H1 (cell line): ENCODE measurements around the gene FGF1. TPM values are rescaled to one million over a fixed set of nuclear protein-coding genes. Genes with fewer than 3 reads are reported as not detected.

Source experiments
- CTCF ChIA-PET: fragments of 300-600 bp; sonication (Branson Sonifier 250); formaldehyde crosslinking; loops from one replicate; lab custom pipeline; 2021; ENCODE audit not compliant: partially characterized antibody; lab: Charles Lee
- POLR2A ChIA-PET: fragments of 300-600 bp; sonication (Branson Sonifier 250); formaldehyde crosslinking; loops from one replicate; lab custom pipeline; 2021; ENCODE audit warnings: inconsistent platforms; ENCODE audit not compliant: partially characterized antibody; lab: Charles Lee
- DNase-seq, 2 experiments: peaks; one replicate each; pipeline versions ENCODE4 v3.0.0 to v3.0.0-alpha.2; 2010 to 2022; ENCODE audit warnings: low spot score in 2 of 2, low read depth in 1 of 2, mixed read lengths in 1 of 2
- FAIRE-seq: peaks from 2 replicates; lab custom pipeline; 2011; peaks lifted over from hg19 to GRCh38; lab: Jason Lieb, UNC
- H2AFZ ChIP-seq: 2 replicates; pipeline ENCODE4 v1.8.1; 2012; ENCODE audit warnings: low read length, inconsistent platforms
- H2AK5ac ChIP-seq: 2 replicates; pipeline ENCODE4 v1.6.1; 2013; ENCODE audit warnings: low read depth, low read length
- H2BK120ac ChIP-seq: replicated peaks from 2 replicates; pipeline ENCODE3; 2013; ENCODE audit warnings: low read depth, low read length, inconsistent platforms
- H2BK12ac ChIP-seq: 2 replicates; pipeline ENCODE4 v1.6.1; 2013; ENCODE audit warnings: low read depth, low read length
- H2BK15ac ChIP-seq: 2 replicates; pipeline ENCODE4 v1.6.1; 2013; ENCODE audit warnings: low read length
- H2BK20ac ChIP-seq: 2 replicates; pipeline ENCODE4 v1.6.1; 2013; ENCODE audit warnings: low read length
- H2BK5ac ChIP-seq: 2 replicates; pipeline ENCODE4 v1.6.1; 2013; ENCODE audit warnings: low read depth, low read length
- H3K14ac ChIP-seq: 2 replicates; pipeline ENCODE4 v1.6.1; 2013; ENCODE audit warnings: inconsistent platforms; ENCODE audit not compliant: insufficient read length
- H3K18ac ChIP-seq: 2 replicates; pipeline ENCODE4 v1.6.1; 2013; ENCODE audit warnings: low read length; ENCODE audit errors: extremely low read depth
- H3K23ac ChIP-seq: 2 replicates; pipeline ENCODE4 v1.6.1; 2013; ENCODE audit warnings: inconsistent platforms; ENCODE audit not compliant: insufficient read length
- H3K23me2 ChIP-seq: 2 replicates; pipeline ENCODE4 v1.6.1; 2013; ENCODE audit warnings: low read depth, low read length
- H3K27ac ChIP-seq: 2 replicates; pipeline ENCODE4 v1.6.1; 2011; ENCODE audit warnings: low read depth, low read length, inconsistent platforms
- H3K27me3 ChIP-seq, 4 experiments: replicated peaks in 1 of 4; 1 replicate in 1 of 4; 2 replicates in 3 of 4; pipeline versions ENCODE4 v1.6.1 to v1.8.1; 2011 to 2013; ENCODE audit warnings: low read length in 3 of 4, mild to moderate bottlenecking in 3 of 4, inconsistent platforms in 2 of 4, mixed read lengths in 2 of 4, moderate library complexity in 1 of 4; ENCODE audit not compliant: control insufficient read depth in 3 of 4, insufficient read depth in 3 of 4; ENCODE audit errors: extremely low read depth in 1 of 4
- H3K36me3 ChIP-seq, 4 experiments: 2 replicates each; pipeline versions ENCODE4 v1.6.1 to v1.8.1; 2011 to 2013; ENCODE audit warnings: mild to moderate bottlenecking in 4 of 4, low read length in 3 of 4, moderate library complexity in 2 of 4, control low read depth in 1 of 4, inconsistent platforms in 1 of 4; ENCODE audit not compliant: insufficient read depth in 4 of 4, control insufficient read depth in 2 of 4
- H3K4ac ChIP-seq: replicated peaks from 2 replicates; pipeline ENCODE3; 2013; ENCODE audit warnings: low read length, low read depth, mixed read lengths, inconsistent platforms; ENCODE audit not compliant: insufficient read length
- H3K4me1 ChIP-seq, 4 experiments: replicated peaks in 1 of 4; 1 replicate in 1 of 4; 2 replicates in 3 of 4; pipeline versions ENCODE4 v1.6.1 to v1.8.1; 2011 to 2013; ENCODE audit warnings: low read length in 3 of 4, inconsistent platforms in 2 of 4, mixed read lengths in 1 of 4; ENCODE audit not compliant: insufficient read depth in 4 of 4, control insufficient read depth in 3 of 4
- H3K4me2 ChIP-seq, 2 experiments: 2 replicates each; pipeline versions ENCODE4 v1.6.1 to v1.8.1; 2011 to 2013; ENCODE audit warnings: low read depth in 2 of 2, low read length in 2 of 2, control low read depth in 1 of 2, inconsistent platforms in 1 of 2, mild to moderate bottlenecking in 1 of 2; ENCODE audit not compliant: insufficient read depth in 1 of 2
- H3K4me3 ChIP-seq, 4 experiments: fragments of 200-600, 300-600 bp in 1 of 4; sonication (generic), shearing (Covaris generic), sonication (Bioruptor Twin) in 1 of 4; 2 replicates each; pipeline versions ENCODE4 v1.5.1 to v1.8.1; 2011 to 2016; ENCODE audit warnings: low read length in 4 of 4, low read depth in 3 of 4, control low read depth in 2 of 4, inconsistent platforms in 2 of 4, mild to moderate bottlenecking in 2 of 4, mixed read lengths in 1 of 4, moderate library complexity in 1 of 4; ENCODE audit not compliant: insufficient read depth in 2 of 4; ENCODE audit errors: extremely low read depth in 1 of 4
- H3K56ac ChIP-seq: replicated peaks from 2 replicates; pipeline ENCODE3; 2013; ENCODE audit warnings: low read depth, mild to moderate bottlenecking, mixed read lengths, low read length, inconsistent platforms; ENCODE audit not compliant: insufficient read length
- H3K79me1 ChIP-seq: 2 replicates; pipeline ENCODE4 v1.6.1; 2013; ENCODE audit warnings: low read depth, low read length, control low read depth
- H3K79me2 ChIP-seq, 2 experiments: 2 replicates each; pipeline versions ENCODE4 v1.6.1 to v1.8.1; 2012 to 2013; ENCODE audit warnings: low read length in 2 of 2, mild to moderate bottlenecking in 2 of 2, inconsistent platforms in 1 of 2; ENCODE audit not compliant: insufficient read depth in 2 of 2, control insufficient read depth in 1 of 2
- H3K9ac ChIP-seq, 4 experiments: replicated peaks in 1 of 4; 1 replicate in 1 of 4; 2 replicates in 3 of 4; pipeline versions ENCODE4 v1.6.1 to v1.8.1; 2011 to 2013; ENCODE audit warnings: low read depth in 3 of 4, low read length in 3 of 4, control low read depth in 2 of 4, mild to moderate bottlenecking in 2 of 4, moderate library complexity in 2 of 4, inconsistent platforms in 1 of 4; ENCODE audit errors: extremely low read depth in 1 of 4
- H3K9me3 ChIP-seq, 2 experiments: 2 replicates each; pipeline versions ENCODE4 v1.6.1 to v1.8.1; 2012 to 2013; ENCODE audit warnings: mild to moderate bottlenecking in 2 of 2, moderate library complexity in 2 of 2, control low read depth in 1 of 2, inconsistent platforms in 1 of 2, low read depth in 1 of 2, low read length in 1 of 2, mixed read lengths in 1 of 2; ENCODE audit not compliant: insufficient read depth in 2 of 2
- H4K20me1 ChIP-seq, 2 experiments: replicated peaks in 1 of 2; 2 replicates each; pipeline versions ENCODE3 to v1.8.1; 2011 to 2013; ENCODE audit warnings: inconsistent platforms in 2 of 2, low read length in 2 of 2, mild to moderate bottlenecking in 1 of 2; ENCODE audit not compliant: insufficient read depth in 2 of 2, control insufficient read depth in 1 of 2
- H4K5ac ChIP-seq: 2 replicates; pipeline ENCODE4 v1.6.1; 2013; ENCODE audit warnings: low read length, low read depth, mixed read lengths, inconsistent platforms; ENCODE audit not compliant: insufficient read length
- H4K8ac ChIP-seq: 2 replicates; pipeline ENCODE4 v1.8.0; 2013; ENCODE audit warnings: mild to moderate bottlenecking, moderate library complexity, low read length, inconsistent platforms; ENCODE audit not compliant: insufficient read depth; ENCODE audit errors: extremely low read depth
- H4K91ac ChIP-seq: replicated peaks from 2 replicates; pipeline ENCODE3; 2013; ENCODE audit warnings: low read length, mixed read lengths, inconsistent platforms; ENCODE audit not compliant: insufficient read length
- WGBS, 2 experiments: shearing (Covaris generic) in 1 of 2; methylation state at CpG; one replicate each; pipeline versions ENCODE4 v1.1.6 to v1.1.7; 2013 to 2015; ENCODE audit warnings: low lambda C conversion rate in 2 of 2, mixed read lengths in 2 of 2, inconsistent platforms in 1 of 2, low coverage in 1 of 2, missing lambda C conversion rate in 1 of 2; ENCODE audit not compliant: insufficient replicate concordance in 2 of 2, insufficient coverage in 1 of 2, insufficient read length in 1 of 2; ENCODE audit errors: extremely low coverage in 1 of 2, missing lambda C conversion rate in 1 of 2; 5-methylcytosine and 5-hydroxymethylcytosine counted together
- polyA plus RNA-seq, 7 experiments: library from polyadenylated mRNA; depleted of rRNA in 3 of 7; stranded (reverse) in 5 of 7; unstranded in 2 of 7; fragments of >200 nt in 5 of 7; fragments of 200-250 nt in 2 of 7; gene quantifications; 1 replicate in 5 of 7; 2 replicates in 1 of 7; 4 replicates in 1 of 7; pipeline versions ENCODE4 v1.2.1 to v1.2.3, GENCODE V29; 2011 to 2013; ENCODE audit warnings: missing spikeins in 2 of 7, mixed read lengths in 2 of 7
- total RNA-seq: library from RNA; stranded (reverse); fragmentation: NEBNext Ultra II Directional; extraction: Animal tissue kit (Norgen Biotek cat#: 25700); gene quantifications from 2 replicates; pipeline ENCODE4 v1.2.1, GENCODE V29; 2021

Gene FGF1
- total and polyA plus RNA-seq, 2 of the 8 experiments (the other 6 are each of a cell fraction or from before 2014, with no cell fraction given) = 0.30 to 0.50 TPM

DNA sequence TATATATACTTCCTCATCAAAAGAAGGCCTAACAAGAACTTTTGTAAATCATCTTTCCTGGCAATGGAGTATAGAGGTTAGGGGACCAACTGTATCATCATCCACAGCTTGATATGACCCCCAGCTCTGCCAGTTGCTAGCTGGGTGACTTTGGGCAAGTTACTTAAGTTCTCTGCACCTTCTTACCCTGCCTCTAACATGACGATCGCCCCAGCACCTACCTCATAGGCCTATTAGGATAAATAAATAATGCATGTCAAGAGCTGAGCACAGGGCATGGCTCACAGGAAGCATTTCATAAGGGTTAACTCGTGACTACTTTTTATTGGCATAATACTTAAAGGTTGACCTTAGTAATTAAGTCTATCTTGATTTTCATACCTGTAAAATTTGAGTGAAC is 29.4 kb upstream of the FGF1 start:
- Histone ChIP-seq H2AFZ (no peak overlapping the region), H2BK12ac (no peak overlapping the region), H4K5ac (no peak overlapping the region), H2AK5ac (no peak overlapping the region; the same call in 1 of the 2 replicates), H3K27me3 (no peaks in the 10 kb centered on the region), H3K4ac (no peak overlapping the region), H3K27ac (no peak overlapping the region), H3K36me3 (0 out of 8 replicates have a peak, but pooled peaks cover 0 to 6% (median 0%) of the 10 kb centered on the region in 4 experiments), H2BK120ac (no peak overlapping the region), H3K79me1 (no peaks in the 10 kb centered on the region; the same call in 1 of the 2 replicates), H4K20me1 (no peaks in the 10 kb centered on the region), H2BK20ac (no peak overlapping the region), H3K4me3 (no peak overlapping the region), H4K8ac (no peak overlapping the region), H3K56ac (no peak overlapping the region), H4K91ac (no peak overlapping the region), H3K18ac (no peak overlapping the region), H2BK15ac (no peak overlapping the region), H3K4me1 (peaks cover 2 to 16% (median 8%) of the 10 kb centered on the region in 4 experiments; a peak in 6 of 7 replicates), H2BK5ac (no peak overlapping the region), H3K9me3 (no peaks in the 10 kb centered on the region), H3K4me2 (no peak overlapping the region), H3K23me2 (no peaks in the 10 kb centered on the region), H3K23ac (no peak overlapping the region), H3K79me2 (no peaks in the 10 kb centered on the region), H3K14ac (no peak overlapping the region), H3K9ac (no peak overlapping the region)
- POLR2A ChIA-PET = interaction anchor here (1.1 kb wide), 1 partner anchor 9 kb away, joined by 3 read pairs; no protein-coding TSS in a partner anchor
- WGBS, 2 experiments = 82% methylated on average over 3 of the region's 3 CpGs; no CpG with 5 or more reads in 1 of the 2 experiments
- no peak for DNase-seq
- CTCF ChIA-PET = interaction anchor here (0.5 to 15.0 kb wide), 16 partner anchors 14 to 568 kb away, joined by 3 to 627 read pairs (median 12); no protein-coding TSS in a partner anchor
- FAIRE-seq = no peak
